Measurements from ENCODE around the gene DPYD.

The DPYD gene

GRCh38 chr1:97041026-97041425, 879.8 kb downstream of the DPYD start:
- TF ChIP-seq CTCF (IDR thresholded peaks at IDR 0.05; ENCODE audit: borderline replicate concordance, insufficient read depth, low read depth, low read length) = no peak
- no peak overlapping the region for H3K4me3 ChIP-seq (ENCODE audit: low read depth, low read length)

DNA sequence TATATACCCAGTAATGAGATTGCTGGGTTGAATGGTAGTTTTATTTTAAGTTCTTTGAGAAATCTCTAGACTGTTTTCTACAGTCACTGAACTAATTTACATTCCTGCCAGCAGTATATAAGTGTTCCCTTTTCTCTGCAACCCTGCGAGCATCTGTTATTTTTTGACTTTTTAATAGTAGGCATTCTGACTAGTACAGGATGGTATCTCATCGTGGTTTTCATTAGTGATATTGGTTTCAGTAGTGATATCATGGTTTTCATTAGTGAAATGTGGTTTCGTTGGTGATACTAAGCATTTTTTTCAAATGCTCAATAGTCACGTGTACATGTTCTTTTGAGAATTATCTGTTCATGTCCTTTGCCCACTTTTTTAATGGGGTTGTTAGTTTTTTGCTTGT, 882.4 kb downstream of the DPYD start:
- TF ChIP-seq CTCF (IDR thresholded peaks at IDR 0.05; ENCODE audit: borderline replicate concordance, insufficient read depth, low read depth, low read length) = no peak
- no peak overlapping the region for H3K4me3 ChIP-seq (ENCODE audit: low read depth, low read length)

DNA sequence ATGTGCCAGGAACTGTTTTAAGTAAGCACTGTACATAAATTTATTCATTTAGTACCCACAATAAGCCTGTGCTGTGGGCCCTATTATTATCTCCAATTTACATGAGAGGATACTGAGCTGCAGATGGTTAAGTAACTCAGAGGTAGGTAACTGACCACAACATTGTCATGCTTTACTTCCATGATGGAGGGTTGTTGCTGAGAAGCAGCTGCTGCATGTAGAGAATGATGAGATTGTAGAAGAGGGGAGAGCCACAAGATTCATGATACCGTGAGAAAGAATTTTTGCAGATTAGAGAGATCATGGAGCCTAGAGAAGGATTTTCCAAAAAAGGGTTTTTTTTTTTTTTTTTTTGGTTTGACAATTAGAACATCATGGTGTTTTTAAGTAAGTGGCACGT, 886.2 kb downstream of the DPYD start:
- H3K4me3 ChIP-seq (ENCODE audit: low read depth, low read length) = no peak overlapping the region
- no peak for TF ChIP-seq CTCF (IDR thresholded peaks at IDR 0.05; ENCODE audit: borderline replicate concordance, insufficient read depth, low read depth, low read length)

DNA sequence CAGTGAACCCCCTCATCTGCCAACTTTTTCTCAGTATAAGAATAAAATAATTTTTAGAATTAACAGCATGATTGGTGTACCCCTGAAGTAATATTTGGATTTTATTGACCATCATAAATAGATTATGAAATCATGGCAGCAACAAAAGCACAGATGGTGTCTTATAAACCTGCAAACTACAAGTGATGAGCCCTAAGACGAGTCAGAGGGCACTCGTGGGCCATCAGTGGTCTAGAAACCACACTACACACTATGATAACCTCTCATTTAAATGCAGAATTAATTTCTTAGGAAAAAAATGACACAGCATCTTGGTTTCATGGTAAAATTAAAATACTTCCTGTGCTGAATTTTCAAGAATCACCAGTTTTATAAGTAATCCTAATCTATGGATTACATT, 886.9 kb downstream of the DPYD start:
- TF ChIP-seq CTCF (IDR thresholded peaks at IDR 0.05; ENCODE audit: borderline replicate concordance, insufficient read depth, low read depth, low read length) = no peak

More for the DNA sequence above, 886.9 kb downstream of the DPYD start:
- H3K4me3 ChIP-seq (ENCODE audit: low read depth, low read length) = no peak overlapping the region
